ENCODE results near the gene FAM131A.

Gene FAM131A

DNA sequence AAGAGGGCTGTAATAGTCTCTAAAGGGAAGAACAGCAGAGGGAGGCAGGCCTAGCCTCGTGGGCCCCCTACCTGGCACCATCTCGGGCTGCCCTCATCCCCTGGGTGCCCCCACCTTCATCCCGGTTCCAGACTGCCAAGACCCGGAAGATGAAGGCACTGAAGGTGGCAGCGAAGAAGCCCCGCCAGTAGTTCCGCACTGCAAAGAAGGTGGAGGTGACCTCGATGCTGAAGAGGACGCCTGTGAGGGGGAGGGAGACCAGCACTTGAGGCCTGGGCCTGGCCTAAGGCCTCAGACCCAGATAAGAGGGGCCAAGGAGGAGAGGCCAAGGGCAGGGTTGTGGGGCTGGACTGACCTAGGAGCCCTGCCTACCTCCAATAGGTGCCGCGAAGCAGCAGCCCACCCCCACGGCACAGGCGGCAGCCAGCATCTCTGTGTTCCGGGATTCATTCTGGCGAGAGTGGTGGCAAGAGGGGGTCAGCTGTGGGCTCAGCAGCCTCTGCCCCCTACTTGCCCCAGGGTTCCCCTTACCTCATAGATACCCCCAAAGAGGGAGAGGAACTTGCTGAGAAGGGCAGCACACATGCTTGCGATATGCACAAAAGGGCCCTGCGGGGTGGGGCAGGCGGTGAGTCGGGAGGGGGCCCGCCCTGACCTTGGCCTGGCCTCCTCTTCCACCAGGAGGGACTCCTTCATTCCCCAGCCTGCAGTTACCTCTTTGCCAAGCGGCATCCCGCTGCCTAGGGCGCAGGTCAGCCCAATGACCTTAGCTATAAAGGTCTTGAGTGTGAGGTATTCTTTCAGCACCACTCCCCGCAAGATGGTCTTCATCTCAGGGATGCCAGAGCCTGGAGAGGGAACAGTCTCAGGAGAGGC is 20.1 kb downstream of the FAM131A start:
- DNase-seq (ENCODE audit: low read depth, low spot score) = no peak

DNA sequence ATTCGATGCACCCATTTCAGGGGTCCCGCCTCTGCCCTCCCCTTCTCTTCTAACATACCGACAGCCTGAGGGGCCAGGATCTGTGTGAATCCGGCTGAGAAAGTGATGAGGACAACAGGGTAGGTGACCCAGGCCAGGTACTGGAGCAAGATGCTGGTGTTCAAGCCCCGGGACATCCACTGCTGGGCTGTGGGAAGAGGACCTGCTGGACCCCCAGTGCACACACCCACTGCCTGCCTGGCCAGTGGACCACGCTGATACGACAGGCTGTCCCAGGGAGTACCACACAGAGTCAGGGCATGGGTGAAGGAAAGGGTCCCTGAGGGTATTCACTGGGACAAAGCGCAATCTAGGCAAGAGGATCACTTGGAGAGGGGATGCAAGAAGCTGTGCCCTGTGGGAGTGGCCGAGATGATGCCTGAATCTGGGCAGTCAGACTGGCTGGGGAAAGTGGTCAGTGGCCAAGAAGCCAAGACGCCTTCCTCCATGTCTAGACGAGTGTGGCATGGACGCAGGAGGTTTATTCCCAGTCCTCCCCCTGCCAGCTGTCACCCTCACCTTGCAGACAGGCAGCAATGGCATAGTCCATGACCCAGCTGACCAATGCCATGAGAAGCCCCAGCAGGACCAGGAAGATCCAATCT is 20.8 kb downstream of the FAM131A start:
- no peak for DNase-seq (ENCODE audit: low read depth, low spot score)

DNA sequence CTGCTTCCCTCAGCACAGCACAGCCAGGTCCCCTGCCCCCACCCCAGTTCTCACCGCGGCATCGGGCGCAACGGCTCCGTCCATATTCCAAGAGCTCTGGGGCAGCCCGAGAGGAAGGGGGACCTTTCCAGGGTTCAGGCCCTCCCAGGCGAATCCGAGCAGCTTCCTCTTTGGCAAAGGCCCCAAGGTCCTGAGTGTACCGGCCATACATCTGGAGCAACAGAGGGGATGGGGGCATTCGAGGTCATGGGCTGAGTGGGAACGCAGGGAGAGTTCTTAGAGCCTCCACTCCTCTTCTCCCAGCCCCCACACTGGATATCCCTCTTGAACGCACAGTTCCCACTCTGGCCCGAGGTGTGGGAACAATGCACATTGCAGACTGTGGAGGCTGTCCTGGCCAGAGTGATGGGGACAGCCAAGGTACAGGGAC is 21.5 kb downstream of the FAM131A start:
- no peak for DNase-seq (ENCODE audit: low read depth, low spot score)

DNA sequence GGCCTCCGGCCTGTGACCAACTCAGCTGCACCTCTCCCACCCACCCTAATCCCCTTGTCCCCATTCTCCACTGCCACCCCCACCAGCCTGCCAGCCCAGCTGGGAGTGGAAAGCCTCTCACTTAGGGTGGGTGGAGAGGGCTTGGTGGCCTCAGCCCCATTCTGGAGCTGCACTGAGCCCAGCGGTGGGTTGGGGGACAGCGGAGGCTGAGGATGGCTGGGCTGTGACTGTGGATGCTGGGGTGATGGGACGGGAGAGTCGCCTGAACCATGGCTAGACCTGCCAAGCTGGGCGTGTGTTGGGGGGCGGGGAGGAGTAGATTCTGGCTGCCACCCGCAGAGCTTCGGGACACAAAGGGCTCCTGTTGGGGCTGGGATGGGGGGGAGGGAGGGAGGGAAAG is 22.2 kb downstream of the FAM131A start:
- no peak for DNase-seq (ENCODE audit: low read depth, low spot score)

DNA sequence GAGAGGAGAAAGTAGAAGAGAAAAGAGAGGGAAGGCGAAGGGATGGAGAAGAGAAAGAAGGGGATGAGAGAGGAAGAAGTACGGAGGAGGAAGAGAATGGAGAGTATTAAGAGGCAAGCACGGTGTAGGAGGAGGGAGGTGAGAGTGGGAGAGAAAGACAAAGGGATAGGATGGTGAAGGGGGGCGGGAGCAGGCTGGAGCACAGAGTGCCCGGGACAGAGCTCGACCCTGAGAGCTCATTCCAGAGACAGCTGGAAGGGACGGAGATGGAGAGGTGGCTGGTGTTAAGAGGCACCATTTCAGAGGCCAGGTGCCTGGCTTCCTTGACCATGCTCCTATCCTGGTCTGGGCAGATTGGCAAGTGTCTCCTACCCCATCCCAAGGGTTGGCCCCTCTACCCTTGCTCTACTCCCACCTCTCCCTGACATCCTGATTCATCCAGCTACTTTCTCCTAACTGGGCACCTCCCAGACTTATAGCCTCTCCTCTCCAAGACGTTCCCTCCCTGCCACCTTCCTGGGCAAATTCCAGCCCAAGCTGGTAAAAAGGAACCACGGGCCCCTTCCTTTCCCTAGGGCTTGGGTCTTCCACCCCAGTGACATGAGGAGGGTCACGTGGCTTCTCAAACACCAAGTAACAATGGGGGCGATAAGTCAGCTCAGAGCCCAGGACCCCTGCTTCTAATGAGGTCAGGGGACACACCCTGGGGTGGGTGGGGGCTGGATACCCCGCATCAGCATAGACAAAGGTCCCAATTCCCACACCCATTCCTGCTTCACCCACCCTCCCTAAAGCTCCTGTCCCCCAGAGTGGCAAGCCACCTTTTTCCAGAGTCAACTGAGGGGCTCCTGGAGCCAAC is 22.9 kb downstream of the FAM131A start:
- no peak for DNase-seq (ENCODE audit: low read depth, low spot score)

DNA sequence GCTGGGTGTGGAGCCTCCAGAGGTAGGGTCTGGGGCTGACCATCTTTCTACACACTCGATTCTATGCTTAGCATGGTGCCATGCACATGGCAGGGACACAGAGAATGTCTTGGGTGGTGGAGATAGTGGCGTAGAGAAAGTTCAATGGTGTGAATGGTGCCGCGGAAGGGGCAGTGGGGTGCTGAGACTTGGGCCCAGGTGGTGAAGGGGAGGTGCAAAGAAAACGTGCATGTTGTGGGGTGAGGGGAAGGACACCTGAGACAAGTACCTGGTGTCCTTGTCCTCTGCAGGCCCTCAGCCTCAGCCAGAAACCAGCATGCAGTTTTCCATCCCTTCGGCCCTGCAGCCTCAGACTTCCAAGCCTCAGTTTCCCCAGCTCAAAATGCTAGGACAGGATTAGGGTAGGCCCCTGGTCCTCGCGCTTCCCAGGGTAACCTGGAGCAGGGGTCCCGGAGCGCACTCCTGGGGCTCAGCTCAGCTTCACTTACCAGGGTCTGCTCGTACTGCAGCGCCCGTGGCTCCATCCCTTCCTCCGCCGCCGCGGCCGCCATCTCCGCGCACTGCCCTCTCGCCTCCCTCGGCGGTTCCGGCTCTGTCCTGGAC is 23.6 kb downstream of the FAM131A start:
- no peak for DNase-seq (ENCODE audit: low read depth, low spot score)

DNA sequence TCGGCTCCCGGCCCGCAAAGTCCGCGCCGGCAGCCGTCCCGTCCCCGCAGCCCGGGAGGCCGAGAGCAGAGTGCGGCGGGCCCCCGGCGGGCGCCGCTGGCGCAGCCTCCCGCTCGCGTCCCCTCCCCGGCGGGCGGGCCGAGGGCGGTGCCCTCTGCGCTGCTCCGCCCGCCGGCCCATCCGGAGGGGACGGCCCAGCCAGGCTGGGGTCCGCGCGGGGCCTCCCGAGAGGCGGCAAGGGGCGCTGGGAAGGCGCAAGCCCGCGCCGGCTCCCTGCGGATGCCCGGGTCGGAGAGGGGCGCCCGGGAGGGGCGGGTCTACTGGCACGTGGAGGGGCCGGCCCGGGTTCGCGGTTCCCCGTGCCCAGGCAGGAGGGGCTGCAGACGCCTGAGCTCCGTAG is 24.1 kb downstream of the FAM131A start, which contains the start of the genes CLCN2 and POLR2H:
Gene CLCN2 (minus strand): TSS at position 74 of the 400 bp plus-strand sequence. CDS start 126 bp downstream, outside the sequence.
Gene POLR2H (plus strand): TSS at position 179 of the 400 bp plus-strand sequence. CDS start 1,783 bp downstream, outside the sequence.
- no peak for DNase-seq (ENCODE audit: low read depth, low spot score)

DNA sequence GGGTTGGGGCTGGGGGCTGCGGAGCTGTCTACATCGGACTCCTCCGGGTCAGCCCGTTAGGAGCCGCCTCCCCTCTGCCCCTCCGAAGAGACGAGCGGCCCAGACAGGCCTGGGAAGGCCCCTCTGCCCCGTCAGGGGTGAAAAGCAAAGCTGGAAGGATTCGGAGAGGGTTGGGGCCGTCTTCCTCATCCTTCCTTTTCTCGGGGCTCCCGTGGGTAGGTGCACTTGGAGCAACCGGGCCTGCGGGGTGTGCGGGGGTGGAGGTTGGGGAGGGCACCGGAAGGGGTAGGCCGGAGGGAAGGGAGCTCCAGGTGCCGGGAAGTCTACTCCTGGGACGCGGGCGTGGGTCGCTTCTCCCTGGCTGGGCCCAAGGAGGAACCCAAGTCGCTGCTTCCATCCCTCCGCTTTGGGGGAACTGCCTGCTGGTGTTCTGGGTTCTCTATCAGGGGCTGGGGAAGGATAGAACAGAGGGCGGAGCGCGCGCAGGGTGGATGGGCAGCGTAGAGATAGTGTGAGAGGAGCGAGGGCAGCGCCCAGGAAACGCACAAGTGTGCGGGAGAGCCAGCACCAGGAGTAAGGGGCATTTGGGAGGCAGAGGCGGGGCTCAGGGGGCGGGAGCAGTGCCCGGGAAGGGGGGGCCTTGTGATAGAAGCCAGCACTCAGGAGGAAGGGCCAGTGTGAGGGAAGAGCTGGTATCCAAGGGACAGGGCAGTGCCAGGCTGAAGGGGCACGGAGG is 24.7 kb downstream of the FAM131A start:
- no peak for DNase-seq (ENCODE audit: low read depth, low spot score)

DNA sequence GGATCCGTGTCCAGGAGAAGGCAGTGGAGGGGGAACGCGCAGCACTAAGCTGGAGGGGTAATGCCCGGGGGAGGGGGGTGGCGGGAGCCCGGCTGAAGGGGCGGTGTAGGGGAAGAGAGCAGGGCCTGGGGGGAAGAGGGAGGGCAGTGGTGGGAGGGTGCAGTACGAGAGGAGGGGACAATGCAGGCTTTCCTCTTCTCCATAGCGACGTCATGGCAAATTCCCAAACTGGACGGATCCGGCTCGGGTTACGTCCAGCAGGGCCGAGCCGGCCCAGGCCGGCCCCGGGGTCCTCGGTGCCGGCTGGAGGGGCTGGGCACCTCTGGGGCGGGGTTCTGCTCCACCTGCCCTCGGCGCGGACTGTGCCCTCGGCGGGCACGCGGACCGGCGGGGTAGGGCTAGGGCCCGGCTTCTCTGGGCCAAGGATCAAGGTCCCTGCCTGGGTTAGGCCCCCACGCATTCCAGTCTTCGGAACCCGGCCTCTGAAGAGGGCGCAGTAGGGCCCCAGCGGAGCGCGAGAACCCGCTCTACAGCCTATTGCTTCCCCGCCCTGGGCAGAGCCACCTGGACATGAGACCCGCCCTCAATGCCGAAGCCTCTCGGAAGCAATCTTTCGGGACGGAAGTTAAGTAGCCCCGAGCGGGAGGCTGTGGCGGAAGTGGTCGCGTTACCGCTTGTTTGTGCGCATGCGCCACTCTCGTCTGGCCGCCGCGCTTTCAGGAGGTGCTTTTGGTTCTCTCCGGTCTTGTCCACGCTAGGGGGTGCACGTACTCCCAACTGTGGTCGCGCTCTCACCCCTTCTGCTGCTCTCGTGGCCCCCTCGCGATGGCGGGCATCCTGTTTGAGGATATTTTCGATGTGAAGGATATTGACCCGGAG is 25.5 kb downstream of the FAM131A start:
- peak; percentile 93 for DNase-seq (ENCODE audit: low read depth, low spot score)

DNA sequence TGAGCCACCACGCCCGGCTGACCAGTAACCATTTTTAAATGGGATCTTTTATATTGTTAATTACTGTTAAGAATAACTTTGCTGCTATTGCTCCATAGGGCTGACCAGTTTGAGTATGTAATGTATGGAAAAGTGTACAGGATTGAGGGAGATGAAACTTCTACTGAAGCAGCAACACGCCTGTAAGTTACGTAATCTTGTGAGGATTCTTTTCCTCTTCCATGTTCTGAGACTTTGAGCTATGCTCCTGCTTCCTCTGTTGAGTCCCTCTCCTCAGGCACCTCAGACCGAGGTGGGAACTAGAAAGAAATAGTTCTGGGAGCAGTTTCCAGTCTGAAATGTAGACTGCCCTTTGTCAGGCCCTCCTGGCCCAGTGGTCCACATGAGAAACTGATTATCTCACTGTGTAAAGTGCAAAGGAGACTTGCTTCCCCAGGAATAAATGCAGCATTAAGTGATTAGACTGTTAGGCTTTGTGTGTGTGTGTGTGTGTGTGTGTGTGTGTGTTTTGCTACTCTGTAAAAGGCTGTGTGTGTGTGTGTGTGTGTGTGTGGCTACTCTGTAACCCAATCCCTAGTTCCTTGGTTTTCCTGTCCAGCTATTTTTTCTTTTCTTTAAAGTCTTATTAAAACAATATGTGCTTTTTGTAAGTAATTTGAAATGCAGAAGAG is 29.4 kb downstream of the FAM131A start:
- DNase-seq (ENCODE audit: low read depth, low spot score) = no peak

DNA sequence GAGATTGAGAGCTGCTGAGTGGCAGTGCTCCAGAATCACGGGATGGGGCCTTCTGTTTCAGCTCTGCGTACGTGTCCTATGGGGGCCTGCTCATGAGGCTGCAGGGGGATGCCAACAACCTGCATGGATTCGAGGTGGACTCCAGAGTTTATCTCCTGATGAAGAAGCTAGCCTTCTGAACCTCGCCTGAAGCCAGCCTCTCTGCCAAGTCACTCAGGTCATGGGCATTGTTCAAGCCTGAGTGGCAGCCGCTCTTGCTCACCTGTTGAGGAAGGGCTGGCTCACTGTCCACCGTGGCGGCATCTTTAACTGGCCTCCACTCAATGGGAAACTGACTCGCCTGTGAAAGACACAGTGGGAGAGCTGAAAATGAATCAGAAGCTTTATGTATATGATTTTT is 30.7 kb downstream of the FAM131A start:
- DNase-seq (ENCODE audit: low read depth, low spot score) = no peak

DNA sequence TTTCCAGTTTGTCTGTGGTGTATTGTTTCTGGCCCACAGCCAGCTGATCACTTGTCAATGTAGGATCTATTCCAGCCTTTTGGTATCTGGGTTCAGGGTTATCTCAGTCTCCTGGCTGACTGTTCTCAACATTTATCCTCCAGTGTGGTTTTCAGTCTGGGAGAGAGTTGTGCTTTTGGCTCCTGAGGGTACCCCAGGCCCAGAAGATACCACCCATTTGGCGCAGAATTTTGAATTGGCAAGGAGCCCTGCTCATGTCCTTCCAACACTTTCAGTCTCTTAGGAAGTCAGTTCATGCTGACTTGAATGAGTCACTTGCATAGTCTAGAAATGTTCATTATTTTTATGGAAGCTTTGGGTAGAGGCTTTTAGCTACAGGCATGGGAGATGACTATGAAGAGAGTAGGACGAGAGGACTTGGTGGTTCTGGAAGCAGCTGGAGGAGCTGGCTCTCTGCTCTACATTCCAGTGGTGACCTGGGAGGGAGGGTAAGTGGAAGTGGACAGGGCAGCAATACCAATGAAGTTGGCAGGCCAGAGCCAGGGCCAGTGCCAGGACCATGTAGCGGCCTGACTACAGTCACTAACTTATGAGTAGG is 31.3 kb downstream of the FAM131A start:
- no peak for DNase-seq (ENCODE audit: low read depth, low spot score)

DNA sequence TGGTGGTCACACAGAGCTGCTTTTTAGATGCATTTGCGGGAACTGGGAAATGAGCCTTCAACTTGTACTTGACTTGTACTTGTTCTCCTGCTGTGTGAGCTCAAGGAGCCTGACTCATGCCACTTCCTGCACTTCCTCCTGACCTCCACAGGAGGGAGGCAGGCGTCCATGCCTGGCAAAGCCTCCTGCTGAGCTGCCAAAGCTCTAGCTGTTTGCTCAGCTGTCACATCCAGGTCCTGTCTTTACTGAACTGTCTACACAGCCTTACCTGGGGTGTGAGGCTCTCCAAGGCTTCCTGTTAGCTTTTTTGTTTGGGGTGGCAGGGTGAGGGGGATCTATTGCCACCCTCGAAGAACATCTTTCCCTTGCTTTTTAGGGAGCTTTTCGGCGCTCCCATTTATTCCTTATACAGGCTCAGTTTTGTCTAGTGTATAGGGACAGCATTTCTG is 34.2 kb downstream of the FAM131A start:
- peak; percentile 81 for DNase-seq (ENCODE audit: low read depth, low spot score)

DNA sequence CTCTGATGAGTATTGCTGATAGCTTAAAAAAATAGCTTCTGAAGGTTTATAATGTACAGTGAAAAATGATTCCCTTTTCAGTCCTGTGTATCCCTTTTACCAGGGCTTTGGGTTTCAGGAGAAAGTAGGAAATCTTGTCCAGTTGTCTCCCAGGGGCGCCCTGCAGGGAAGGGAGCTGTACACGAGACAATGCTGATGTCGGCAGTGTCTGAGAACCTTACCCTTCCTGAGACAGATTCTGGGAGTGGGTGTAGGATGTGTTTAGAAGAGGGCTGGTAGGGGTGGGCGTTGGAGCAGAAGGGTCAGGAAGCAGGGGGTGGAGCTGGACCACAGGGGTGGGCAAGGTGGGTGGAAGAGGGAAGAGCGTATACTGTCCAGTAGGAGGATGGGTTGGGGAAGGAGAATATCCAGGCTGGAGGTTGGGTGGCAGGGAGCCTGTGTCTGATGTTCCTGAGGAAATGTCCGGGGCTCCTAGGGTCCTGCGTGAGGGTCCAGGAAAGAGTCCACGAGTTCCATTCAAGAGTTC is 35.0 kb downstream of the FAM131A start:
- DNase-seq (ENCODE audit: low read depth, low spot score) = no peak

DNA sequence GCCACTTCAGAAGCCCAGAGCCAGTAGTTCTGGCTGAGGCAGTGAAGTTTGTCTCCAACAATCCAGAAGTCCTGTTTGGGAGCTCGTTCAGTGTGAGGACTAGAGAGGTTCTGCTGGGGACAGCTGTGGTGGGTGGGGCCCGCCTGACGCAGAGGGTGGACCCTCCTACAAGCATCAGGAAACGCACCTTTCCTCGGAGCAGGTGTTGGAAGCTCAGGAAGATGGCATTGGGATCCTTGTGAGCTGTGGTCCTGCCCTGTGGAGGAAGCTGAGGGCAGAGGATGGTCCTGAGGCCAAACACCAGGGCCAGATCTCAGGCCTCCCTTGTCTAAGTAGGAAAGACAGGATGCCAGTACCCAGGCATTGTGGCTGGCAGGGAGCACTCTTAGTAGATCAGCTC is 35.5 kb downstream of the FAM131A start:
- DNase-seq (ENCODE audit: low read depth, low spot score) = no peak

DNA sequence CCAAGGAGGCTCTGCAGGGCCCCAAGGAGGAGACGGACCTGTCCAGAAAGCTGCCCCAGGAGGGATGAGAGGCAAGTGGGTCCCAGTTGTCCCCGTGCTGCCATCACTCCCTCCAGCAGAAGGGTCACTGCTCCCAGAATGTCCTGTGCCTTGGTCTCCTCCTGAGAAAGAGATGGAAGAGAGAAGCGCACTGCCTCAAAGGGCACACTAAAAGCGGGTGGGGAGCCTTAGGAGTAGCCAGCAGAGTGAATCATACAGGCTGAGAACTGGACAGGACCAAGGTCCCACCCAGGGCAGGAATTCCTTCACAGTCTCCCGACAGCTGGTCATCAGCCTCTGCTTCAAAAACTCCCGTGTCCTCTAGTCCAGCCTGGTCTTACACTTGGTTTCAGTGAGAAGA is 36.0 kb downstream of the FAM131A start:
- DNase-seq (ENCODE audit: low read depth, low spot score) = no peak

DNA sequence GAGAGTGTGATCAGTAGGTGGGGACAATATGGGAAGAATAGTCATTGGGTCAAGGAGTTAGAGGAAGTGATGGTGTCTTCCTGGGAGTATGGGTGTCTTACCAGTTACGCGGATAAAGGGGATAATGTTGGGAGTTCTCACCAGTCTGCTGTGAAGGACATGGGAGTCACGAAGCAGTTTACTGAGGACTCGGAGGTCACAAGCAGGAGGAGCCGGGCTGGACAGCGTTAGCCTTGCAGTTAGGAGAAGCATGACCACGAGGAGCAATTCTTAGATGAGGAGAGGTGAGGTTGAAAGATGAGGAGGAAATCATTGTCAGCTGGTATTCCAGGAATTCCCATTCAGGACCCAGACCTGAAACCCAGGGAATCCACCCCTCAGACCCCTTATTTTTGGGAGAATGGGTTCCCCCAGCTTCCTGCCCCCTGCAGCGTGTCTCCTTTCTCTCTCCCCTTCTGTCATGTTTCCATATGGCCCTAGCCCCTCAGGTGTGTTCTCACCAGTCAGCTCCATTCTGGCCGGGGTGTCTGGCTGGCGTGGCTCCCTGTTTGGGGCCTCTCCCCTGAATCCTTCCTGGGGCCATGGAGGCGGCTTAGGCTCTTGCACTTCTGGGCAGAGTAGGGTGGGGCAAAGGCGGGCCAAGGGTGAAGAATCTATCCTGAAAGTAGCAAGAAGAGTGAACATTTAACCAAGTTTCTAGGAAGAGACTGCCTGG is 38.5 kb downstream of the FAM131A start:
- no peak for DNase-seq (ENCODE audit: low read depth, low spot score)

DNA sequence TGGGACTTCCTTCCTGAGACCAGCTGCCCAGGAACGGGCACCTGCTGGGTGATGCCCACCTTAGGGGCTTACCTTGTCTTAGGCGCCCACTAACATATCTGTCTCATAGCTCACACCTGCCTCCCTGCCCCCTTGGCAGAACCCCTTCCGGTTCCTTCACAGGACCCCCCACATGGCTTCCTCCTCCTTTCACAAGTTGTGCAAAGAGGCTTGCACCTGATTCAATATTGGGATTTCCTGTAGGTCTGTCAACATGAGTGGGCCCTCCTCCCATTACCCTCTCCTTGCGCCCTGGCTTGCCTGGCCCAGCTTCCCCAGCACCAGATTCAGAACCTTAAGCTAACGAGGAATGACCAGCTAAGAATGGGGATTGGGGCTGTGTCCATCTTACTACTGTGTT is 40.0 kb downstream of the FAM131A start:
- DNase-seq (ENCODE audit: low read depth, low spot score) = no peak
